GM12875 (cell line): ENCODE results near the gene SLC25A21.

Source experiments
- H3K4me3 ChIP-seq: one replicate; pipeline ENCODE4 v1.5.1; 2011; ENCODE audit warnings: low read depth, low read length, control low read depth
- TF ChIP-seq, protein P1 (sequence below): IDR thresholded peaks from 2 replicates; pipeline ENCODE4 v1.5.1; 2011; ENCODE audit warnings: low read depth, mild to moderate bottlenecking, control low read depth, inconsistent platforms, low read length, moderate library complexity, borderline replicate concordance; ENCODE audit not compliant: insufficient read depth

The SLC25A21 gene

DNA sequence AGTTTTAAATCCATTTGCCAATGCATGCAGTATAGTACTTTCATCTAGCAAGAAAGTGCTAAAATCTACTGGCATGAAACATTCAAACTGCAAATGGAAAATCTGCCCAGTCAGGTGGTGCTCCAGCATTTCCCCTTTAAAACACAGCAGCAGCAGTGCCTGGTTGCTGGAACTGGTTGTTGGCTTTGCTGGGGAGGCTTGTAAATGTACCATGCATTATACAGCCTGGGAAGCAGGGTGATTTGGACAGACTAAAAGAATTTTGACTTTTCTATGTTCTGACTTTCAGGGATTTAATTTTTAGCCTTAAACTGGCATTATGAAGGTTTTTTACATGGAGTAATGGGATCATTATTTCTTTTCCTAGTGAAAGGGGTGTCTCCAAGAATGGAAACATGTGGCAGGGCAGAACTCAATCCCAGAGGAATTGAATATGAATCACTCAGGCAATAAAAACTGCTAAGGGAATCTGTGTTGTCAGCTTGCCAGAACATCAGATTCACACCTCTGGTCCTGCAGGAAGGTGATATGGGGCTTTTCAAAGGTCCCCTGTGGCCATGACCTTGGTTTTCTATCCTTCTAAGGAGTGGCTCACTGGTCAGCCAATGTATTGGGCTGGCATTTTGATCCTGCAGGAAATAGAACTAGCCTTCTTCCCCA lies 519.7 kb downstream of the SLC25A21 start:
- no peak overlapping the region for H3K4me3 ChIP-seq
- TF ChIP-seq, protein P1, sequence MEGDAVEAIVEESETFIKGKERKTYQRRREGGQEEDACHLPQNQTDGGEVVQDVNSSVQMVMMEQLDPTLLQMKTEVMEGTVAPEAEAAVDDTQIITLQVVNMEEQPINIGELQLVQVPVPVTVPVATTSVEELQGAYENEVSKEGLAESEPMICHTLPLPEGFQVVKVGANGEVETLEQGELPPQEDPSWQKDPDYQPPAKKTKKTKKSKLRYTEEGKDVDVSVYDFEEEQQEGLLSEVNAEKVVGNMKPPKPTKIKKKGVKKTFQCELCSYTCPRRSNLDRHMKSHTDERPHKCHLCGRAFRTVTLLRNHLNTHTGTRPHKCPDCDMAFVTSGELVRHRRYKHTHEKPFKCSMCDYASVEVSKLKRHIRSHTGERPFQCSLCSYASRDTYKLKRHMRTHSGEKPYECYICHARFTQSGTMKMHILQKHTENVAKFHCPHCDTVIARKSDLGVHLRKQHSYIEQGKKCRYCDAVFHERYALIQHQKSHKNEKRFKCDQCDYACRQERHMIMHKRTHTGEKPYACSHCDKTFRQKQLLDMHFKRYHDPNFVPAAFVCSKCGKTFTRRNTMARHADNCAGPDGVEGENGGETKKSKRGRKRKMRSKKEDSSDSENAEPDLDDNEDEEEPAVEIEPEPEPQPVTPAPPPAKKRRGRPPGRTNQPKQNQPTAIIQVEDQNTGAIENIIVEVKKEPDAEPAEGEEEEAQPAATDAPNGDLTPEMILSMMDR = no peak

DNA sequence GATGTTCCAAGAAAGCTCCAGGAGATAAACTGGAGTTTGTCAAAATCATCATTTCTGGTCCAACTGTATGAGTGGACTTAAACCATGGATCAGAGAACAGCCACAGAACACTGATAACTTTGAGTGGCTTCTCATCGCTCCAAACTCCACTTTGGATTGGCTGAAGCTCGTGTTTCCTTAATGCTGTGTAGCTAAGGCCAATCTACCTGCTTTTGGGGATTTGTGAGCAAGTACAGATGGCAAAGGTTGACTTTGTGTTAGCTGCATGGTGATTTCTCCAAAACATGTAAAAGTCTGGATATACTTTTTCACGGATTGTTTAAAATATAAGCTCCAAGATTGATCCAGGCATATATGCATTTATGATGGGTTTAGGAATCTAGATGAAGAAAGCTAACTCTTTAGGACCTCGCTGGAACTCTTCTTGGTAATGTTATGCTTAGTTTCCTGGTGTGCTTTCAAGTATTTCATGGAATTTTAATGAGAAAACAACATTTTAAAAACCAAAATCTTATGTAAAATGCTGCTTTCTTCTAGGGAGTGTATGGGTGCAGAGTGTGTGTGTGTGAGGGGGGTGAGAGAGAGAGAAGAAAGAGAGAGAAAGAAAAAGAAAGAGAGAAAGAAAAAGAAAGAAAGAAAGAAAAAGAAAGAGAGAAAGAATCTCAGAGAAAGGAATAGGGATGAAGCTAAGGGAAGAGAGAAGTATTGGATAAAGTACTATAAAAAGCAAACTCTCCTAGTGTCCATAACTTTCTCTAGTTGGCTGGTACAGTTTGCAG lies 522.3 kb downstream of the SLC25A21 start:
- TF ChIP-seq, protein P1 = no peak
- no peak overlapping the region for H3K4me3 ChIP-seq

- no peak overlapping the region for H3K4me3 ChIP-seq
These were observed 524.3 kb downstream of the SLC25A21 start for GRCh38 chr14:36647824-36648753.

GRCh38 chr14:36647417-36647823 lies 525.0 kb downstream of the SLC25A21 start:
- TF ChIP-seq, protein P1 = no peak
- H3K4me3 ChIP-seq = no peak overlapping the region

More at GRCh38 chr14:36647824-36648753, 524.3 kb downstream of the SLC25A21 start:
- TF ChIP-seq, protein P1 = no peak

DNA sequence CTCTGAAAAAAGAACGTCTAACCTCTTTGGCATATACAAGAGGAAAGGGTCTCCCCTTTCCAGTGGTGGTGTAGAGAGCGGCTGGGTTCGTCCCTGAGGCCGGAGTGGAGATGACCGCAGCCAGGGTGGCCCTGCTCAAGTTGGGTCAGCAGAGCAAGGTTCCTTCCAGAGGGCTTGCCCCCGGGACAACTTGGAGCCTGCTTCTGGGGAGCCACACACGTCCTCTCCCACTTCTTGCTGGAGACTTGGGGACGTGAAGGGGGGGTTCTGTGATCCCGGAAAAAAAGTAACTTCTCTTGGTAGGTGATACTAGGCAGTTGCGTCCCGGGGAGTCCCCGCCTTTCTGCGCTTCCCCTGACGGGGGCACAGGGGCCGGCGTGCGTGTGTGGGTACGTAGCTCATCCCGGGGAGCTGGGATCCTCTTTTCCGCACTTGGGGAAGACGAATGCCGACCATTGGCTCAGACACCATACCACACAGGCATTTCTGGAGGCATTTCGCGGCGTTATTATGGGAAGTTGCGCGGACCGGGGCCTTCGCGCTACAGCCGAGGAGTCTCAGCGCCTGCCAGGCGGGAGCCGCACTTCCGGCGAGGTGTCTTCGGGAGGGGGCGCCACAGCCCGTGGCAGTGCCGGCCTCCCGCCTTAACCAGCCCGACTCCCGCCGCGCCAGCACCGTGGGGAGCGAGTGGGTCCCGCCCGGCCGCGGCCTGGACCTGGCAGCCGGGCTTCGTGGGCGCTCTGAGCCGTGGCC lies 525.6 kb downstream of the SLC25A21 start:
- no peak overlapping the region for H3K4me3 ChIP-seq
- TF ChIP-seq, protein P1 = no peak

GRCh38 chr14:36633580-36633979 lies 538.8 kb downstream of the SLC25A21 start:
- TF ChIP-seq, protein P1 = no peak
- H3K4me3 ChIP-seq = no peak overlapping the region
